NCI-H524 treated with DMSO at 0.1 percent for 48 hours (cell line): Measurements from ENCODE around the gene CYP4B1.

Source experiments
- DNase-seq: peaks from one replicate; lab custom pipeline; 2025; lab: John Stamatoyannopoulos, UW

CYP4B1 gene

GRCh38 chr1:46797696-46798470, 963 bp upstream of the CYP4B1 start:
- DNase-seq, result no peak

- DNase-seq, result no peak
These were observed 1.9 kb downstream of the CYP4B1 start for GRCh38 chr1:46800742-46801141.

- no peak for DNase-seq
These were observed 2.6 kb downstream of the CYP4B1 start for GRCh38 chr1:46801323-46802055.

- no peak for DNase-seq
These were observed 3.2 kb downstream of the CYP4B1 start for GRCh38 chr1:46802081-46802480.

GRCh38 chr1:46802901-46803574, 4.2 kb downstream of the CYP4B1 start:
- DNase-seq, result no peak

GRCh38 chr1:46804027-46804889, 5.4 kb downstream of the CYP4B1 start:
- DNase-seq, result no peak

GRCh38 chr1:46804926-46805325, 6.1 kb downstream of the CYP4B1 start:
- DNase-seq, result no peak

- DNase-seq, result no peak
These were observed 6.9 kb downstream of the CYP4B1 start for GRCh38 chr1:46805755-46806154.

GRCh38 chr1:46806196-46807020, 7.6 kb downstream of the CYP4B1 start:
- no peak for DNase-seq

- no peak for DNase-seq
These were observed 8.5 kb downstream of the CYP4B1 start for GRCh38 chr1:46807046-46807972.

- no peak for DNase-seq
These were observed 10.2 kb downstream of the CYP4B1 start for GRCh38 chr1:46809071-46809470.

- DNase-seq, result no peak
These were observed 11.1 kb downstream of the CYP4B1 start for GRCh38 chr1:46809904-46810303.

GRCh38 chr1:46810596-46810995, 11.8 kb downstream of the CYP4B1 start:
- no peak for DNase-seq

- no peak for DNase-seq
These were observed 12.2 kb downstream of the CYP4B1 start for GRCh38 chr1:46811053-46811452.

- no peak for DNase-seq
These were observed 13.5 kb downstream of the CYP4B1 start for GRCh38 chr1:46812065-46812963.

- DNase-seq, result no peak
These were observed 14.4 kb downstream of the CYP4B1 start for GRCh38 chr1:46812996-46813857.

GRCh38 chr1:46813858-46814396, 15.1 kb downstream of the CYP4B1 start:
- DNase-seq, result no peak

- DNase-seq, result no peak
These were observed 16.3 kb downstream of the CYP4B1 start for GRCh38 chr1:46815133-46815532.
